ENCODE data around the gene CCDC178. TPM values are rescaled to one million over a fixed set of nuclear protein-coding genes. Genes with fewer than 3 reads are reported as not detected.

The CCDC178 gene
- polyA plus RNA-seq, 5 donors, result 1.1 to 2.9 (median 2.0) TPM

DNA sequence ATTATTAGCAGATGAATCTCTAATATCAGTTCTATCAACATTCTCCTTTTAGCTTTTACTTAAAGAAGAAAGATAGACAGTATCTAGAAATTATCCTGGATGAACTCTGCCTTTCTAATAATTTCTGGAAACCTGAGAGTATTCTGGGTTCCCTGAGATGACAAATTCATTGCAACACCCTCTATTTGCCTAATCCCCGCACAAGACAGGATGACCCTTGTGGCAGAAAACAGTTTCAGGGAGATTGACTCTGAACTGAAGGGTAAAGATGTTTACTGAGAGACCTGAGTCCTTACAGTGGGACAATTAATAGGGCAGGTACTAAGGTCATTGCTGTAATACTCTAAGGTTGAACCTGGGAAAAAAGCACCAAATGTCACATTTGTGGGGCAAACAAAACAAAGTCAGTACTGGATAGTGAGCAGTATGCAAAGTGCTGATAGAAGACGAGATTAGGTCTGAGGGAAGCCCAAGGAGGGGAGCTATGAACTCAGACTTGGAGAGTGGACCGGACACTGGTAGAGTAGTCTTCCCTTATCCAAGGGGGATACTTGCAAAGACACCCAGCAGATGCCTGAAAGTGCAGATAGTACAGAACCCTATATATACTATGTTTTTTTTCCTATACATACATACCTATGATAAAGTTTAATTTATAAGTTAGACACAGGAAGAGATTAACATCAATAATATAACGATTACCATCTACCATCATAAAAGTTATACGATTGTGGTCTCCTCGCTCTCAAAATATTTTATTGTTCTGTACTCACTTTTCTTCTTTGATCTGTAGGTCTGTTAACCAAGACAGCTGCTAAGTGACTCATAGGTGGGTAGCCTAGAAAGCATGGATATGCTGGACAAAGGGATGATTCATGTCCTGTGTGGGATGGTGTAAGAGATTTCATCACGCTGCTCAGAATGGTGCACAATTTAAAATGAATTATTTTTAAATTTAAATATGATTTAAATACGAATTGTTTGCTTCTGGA, 519.4 kb downstream of the CCDC178 start:
- no peak for DNase-seq

- no peak for DNase-seq
Observed at GRCh38 chr18:32919799-32920198, 520.7 kb downstream of the CCDC178 start.

DNA sequence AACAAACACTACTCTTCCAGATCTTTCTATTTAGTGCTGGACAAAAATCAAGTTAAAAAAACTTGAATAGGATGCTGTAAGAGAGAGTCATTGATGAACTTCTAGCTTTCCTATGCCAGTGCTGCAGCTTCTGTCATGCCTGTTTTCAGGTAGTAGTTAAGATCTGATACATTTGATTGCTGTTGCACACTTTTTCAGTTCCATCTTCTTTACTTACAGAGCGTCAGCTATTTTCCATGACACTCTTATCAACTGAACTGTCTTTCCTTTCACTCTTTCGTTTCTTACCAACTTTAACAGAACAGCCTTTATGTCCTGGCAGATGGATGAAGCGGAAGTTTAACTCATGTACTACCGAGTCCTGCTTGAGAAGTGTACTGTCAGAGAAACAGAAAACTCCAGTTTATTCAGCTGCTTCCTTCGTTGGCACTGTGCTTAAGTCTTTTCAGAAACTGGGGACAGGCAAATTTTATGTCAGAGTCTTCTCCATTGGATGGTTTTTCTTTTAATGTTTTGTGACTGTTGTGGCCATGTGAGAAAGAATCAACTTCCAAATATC, 521.8 kb downstream of the CCDC178 start:
- DNase-seq, result no peak

DNA sequence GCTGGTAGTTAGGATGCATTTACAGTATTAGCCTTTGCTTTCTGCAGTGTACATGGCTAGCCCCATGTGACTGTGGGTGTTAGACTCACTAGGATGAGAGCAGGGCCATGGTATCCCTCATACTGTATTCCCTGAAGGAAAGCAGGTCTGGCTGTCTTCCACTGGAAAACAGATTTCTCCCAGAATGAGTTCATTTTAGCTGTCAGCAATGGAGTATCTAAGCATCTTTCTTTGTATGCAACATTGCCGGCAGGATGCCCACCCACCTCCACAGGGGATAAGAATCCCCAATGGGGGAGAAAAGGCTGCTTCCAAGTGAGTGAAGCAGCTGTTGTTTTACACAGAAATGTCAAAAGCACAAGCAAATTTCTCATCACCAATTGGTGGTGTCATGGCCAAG, 525.0 kb downstream of the CCDC178 start:
- no peak for DNase-seq

GRCh38 chr18:32911660-32912284, 528.7 kb downstream of the CCDC178 start:
- DNase-seq, result no peak

- DNase-seq, result no peak
Observed at GRCh38 chr18:32910694-32911296, 529.7 kb downstream of the CCDC178 start.

- DNase-seq, result no peak
Observed at GRCh38 chr18:32909798-32910561, 530.5 kb downstream of the CCDC178 start.

DNA sequence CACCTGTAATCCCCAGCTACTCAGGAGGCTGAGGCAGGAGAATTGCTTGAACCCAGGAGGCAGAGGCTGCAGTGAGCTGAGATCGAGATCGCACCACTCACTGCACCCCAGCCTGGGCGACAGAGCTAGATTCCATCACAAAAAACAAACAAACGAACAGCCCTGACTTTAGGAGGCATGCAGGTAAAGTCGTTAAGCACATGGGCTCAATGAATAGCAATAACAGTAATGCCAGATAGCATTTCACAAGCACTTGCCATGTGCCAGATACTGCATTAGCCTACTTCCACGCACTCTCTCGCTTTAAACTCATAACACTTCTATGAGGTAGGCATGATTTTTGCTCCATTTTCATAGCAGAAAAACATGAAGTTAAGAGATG, 532.1 kb downstream of the CCDC178 start:
- DNase-seq, result no peak

DNA sequence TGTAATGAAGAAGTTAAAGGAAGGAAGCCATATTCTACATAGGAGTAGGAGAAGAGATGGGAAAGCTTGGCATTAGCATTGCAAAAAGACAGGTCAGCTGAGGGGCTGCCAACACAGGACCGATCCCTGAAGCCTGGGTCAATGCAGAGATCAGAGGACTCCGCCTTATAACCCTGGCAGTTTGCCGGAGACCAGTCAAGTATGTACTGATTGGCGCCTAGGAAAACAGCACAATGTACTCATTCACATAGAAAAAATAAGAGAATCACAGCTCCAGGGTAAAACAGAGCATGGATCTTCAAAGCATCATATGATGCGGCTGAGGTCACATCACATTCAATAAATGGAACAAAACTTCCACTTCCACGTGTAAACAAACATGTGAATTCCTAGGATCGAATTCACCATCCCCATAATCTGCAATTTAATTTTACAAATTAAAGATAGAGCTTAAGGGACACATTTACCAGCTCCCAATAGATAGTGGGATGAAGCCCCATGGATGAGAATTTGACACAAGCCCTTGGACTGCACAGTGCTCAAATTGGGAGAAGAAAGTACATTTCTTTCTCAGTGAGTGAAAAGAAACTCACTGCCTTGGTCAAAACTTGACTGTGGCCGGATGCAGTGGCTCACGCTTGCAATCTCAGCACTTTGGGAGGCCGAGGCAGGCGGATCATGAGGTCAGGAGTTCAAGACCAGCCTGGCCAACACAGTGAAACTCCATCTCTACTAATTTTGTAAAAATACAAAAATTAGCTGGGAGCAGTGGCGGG, 532.7 kb downstream of the CCDC178 start:
- DNase-seq, result no peak

DNA sequence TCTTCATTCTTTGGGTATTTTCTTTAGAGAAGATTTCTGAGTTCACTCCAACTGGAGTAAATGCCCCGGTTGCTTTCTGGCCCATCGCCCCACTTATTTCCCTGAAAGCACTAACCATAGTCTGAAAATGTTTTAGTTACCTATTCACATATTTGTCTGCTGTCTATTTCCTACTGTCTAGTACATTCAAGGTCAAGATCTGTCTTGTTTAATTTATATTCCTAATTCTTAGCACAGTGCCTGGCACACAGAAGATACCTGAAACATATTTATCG, 533.3 kb downstream of the CCDC178 start:
- DNase-seq, result no peak

GRCh38 chr18:32906506-32907310, 533.8 kb downstream of the CCDC178 start:
- DNase-seq, result no peak

- DNase-seq, result no peak
Observed at GRCh38 chr18:32905651-32906050, 534.9 kb downstream of the CCDC178 start.

DNA sequence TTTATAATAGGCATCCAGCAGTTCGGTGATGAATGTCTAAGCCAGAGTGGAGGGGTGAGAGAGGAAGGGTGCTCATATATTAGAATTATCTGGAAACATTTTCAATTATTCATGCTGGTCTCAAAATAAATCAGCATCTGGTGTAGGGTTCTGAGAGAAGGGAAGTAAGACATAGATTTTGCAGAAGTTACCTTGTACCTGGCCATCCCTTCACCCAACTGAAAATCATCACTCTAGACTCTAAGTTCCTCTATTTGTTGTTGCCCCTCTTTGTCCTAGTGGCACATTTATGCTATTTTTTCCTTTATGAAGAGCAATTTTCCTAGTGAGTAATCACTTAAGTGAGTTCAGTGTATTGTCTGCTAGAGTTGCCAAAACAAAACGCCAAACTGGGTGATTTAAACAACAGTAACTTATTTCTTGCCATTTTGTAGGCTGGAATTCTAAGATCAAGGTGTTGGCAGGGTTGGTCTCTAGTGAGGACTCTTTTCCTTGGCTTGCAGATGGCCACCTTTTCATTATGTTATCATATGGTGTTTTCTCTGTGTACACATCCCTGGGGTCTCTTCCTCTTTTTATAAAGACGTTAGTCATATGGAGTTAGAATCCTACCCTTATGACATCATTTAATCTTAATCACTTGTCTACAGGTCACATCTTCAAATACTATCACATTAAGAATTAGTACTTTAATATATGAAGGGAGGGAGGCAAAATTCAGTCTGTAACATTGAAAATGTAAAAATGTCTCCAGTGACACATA, 537.8 kb downstream of the CCDC178 start:
- DNase-seq, result no peak

- DNase-seq, result no peak
Observed at GRCh38 chr18:32899819-32900218, 540.7 kb downstream of the CCDC178 start.

DNA sequence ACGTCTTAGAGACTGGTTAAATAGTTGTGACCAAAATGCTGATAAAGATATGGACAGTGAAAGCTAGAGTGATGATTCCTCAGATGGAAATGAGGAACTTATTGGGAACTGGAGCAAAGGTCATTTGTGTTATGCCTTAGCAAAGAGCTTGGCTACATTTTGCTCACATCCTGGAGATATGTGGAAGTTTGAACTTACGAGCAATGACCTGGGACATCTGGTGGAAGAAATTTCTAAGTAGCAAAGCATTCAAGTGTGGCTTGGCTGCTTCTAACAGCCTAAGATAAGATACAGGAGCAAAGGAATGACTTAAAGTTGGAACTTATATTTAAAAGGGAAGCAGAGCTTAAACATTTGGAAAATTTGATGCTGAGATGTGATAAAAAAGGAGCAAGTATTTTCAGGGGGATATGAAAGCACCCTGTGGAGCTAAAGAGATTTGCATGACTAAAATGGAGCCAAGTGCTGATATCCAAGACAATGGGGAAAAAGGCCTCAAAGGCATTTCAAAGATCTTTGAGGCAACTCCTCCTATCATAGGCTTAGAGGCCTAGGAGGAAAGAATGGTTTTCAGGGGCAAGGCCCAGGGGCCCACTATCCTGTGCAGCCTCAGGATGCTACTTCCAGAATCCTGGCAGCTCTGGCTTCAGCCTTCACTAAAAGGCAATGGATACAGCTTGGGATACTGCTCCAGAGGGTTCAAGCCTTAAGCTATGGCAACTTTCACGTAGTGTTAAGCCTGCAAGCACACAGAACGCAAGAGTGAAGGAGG, 543.6 kb downstream of the CCDC178 start:
- DNase-seq, result no peak

DNA sequence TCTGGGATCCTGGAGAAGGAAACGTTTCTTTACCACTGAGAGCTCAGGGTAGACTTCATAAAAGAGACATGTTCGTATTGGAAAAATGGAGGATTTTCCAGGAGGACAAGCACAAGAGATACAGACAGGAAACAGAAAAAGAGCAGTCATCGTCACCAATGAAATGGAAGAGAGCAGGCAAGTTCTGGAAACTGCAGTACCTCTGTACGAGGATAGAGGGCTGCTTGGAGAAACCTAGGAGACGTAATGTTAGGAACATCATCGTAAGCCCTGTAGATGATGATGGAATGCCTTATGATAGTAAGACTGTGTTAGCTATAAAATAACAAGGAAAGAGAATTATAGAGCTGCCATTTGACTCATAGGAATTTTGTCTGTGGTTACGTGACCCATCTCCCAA, 546.6 kb downstream of the CCDC178 start:
- DNase-seq, result no peak

GRCh38 chr18:32891797-32892196, 548.7 kb downstream of the CCDC178 start:
- DNase-seq, result no peak

DNA sequence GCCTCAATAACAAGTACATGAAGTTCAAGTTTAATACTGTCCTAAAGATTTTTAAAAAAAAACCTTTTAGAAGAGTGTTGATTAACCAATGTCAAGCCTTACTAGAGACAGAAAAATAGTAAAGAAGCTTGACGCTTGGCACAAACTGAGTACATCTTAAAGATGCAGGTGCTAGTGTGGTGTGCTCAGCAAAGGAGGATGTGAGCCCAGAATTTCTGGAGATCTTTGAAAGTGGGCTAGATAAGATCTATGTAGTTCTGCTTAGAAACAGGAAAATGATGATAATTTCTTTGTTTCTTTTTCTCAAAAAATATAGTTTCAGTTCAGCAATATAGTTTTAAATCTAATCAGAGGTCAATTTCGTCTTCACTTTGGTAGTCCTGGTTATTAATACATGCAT, 549.4 kb downstream of the CCDC178 start:
- DNase-seq, result no peak
